GM21367 (cell line): ENCODE results near the gene PLAU.
"Not testable (repeated sequence)": the region's sequence is repeated elsewhere in the genome, so short reads cannot be mapped to it uniquely, and the experiment has no call there.

ENCODE experiments used
- ATAC-seq: cut with Tn5 transposase; IDR thresholded peaks from one replicate; pipeline ENCODE4 v1.9.1; 2021; ENCODE audit not compliant: unreplicated experiment

Gene PLAU

GRCh38 chr10:73919481-73919880 lies 8.5 kb downstream of the PLAU start:
- ATAC-seq: not testable (repeated sequence)

GRCh38 chr10:73920089-73920488 lies 9.2 kb downstream of the PLAU start:
- ATAC-seq: no peak

GRCh38 chr10:73922007-73922863 lies 11.3 kb downstream of the PLAU start:
- ATAC-seq: no peak

- no peak for ATAC-seq
Observed at GRCh38 chr10:73922864-73923133, 11.9 kb downstream of the PLAU start.

- no peak for ATAC-seq
Observed at GRCh38 chr10:73923935-73924598, 13.1 kb downstream of the PLAU start.

GRCh38 chr10:73924935-73925334 lies 14.0 kb downstream of the PLAU start:
- no peak for ATAC-seq

- no peak for ATAC-seq
Observed at GRCh38 chr10:73925539-73925938, 14.6 kb downstream of the PLAU start.

GRCh38 chr10:73926152-73926764 lies 15.3 kb downstream of the PLAU start:
- no peak for ATAC-seq

GRCh38 chr10:73930630-73931327 lies 19.8 kb downstream of the PLAU start:
- not testable (repeated sequence) for ATAC-seq

- ATAC-seq: no peak
Observed at GRCh38 chr10:73931767-73932619, 21.1 kb downstream of the PLAU start.

GRCh38 chr10:73932620-73933112 lies 21.7 kb downstream of the PLAU start:
- ATAC-seq: no peak

GRCh38 chr10:73934074-73934473 lies 23.1 kb downstream of the PLAU start:
- no peak for ATAC-seq

GRCh38 chr10:73935895-73936294 lies 25.0 kb downstream of the PLAU start:
- no peak for ATAC-seq

GRCh38 chr10:73937333-73938043 lies 26.6 kb downstream of the PLAU start:
- ATAC-seq: no peak

GRCh38 chr10:73940634-73941221 lies 29.8 kb downstream of the PLAU start:
- ATAC-seq: no peak

GRCh38 chr10:73941300-73941699 lies 30.4 kb downstream of the PLAU start:
- no peak for ATAC-seq

GRCh38 chr10:73944356-73945100 lies 33.6 kb downstream of the PLAU start:
- ATAC-seq: no peak

- ATAC-seq: no peak
Observed at GRCh38 chr10:73946253-73947145, 35.6 kb downstream of the PLAU start.
